Neural progenitor cell (in vitro differentiated cells): ENCODE results near the gene PMFBP1.

Experiments
- CTCF ChIP-seq: fragments of 200-600 bp; sonication (generic); IDR thresholded peaks from 2 replicates; pipeline ENCODE4 v1.5.1; 2017; ENCODE audit warnings: antibody characterized with exemption, mild to moderate bottlenecking
- EZH2 ChIP-seq: fragments of 200-600 bp; sonication (generic); IDR thresholded peaks from 2 replicates; pipeline ENCODE4 v1.6.1; 2017; ENCODE audit warnings: antibody characterized with exemption, mild to moderate bottlenecking, moderate library complexity
- EZH2phosphoT487 ChIP-seq: fragments of 200-600 bp; sonication (generic); IDR thresholded peaks from 2 replicates; pipeline ENCODE4 v1.6.1; 2017; ENCODE audit warnings: antibody characterized with exemption

- TF ChIP-seq CTCF (no peak), EZH2 (no peak), EZH2phosphoT487 (no peak)
Observed at GRCh38 chr16:72109966-72110530, 61.9 kb downstream of the PMFBP1 start.
